ENCODE results near the gene VPS36.
"Not testable (repeated sequence)": the region's sequence is repeated elsewhere in the genome, so short reads cannot be mapped to it uniquely, and the experiment has no call there.

The VPS36 gene

DNA sequence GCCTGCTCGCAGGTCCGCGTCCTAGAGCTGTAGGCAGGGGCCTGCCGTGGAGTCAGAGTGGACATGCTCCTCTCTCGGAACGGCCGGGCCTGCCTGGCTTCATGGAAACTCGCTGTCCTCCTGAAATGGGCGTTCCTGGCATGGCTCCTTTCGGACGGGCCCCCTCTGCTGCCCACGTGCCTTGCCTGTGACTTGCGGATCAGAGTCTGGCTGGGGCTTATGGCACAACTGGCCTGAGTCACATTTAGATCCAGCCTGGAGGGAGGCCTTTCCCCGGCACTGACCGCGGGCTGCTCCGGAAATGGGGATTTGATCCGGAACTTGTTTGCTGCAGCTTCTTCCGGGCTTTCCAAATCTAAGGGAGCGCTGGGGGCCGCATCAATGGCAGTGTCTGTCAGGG lies 72.5 kb downstream of the VPS36 start:
- Histone ChIP-seq H2AFZ (ENCODE audit: low read length) (no peak overlapping the region), H3K36me3 (replicated peaks; ENCODE audit: insufficient read depth, low read length) (no peaks in the 10 kb centered on the region), H3K27ac (ENCODE audit: low read length) (no peak overlapping the region), H3K9me2 (replicated peaks; ENCODE audit: insufficient read depth, low read length) (no peaks in the 10 kb centered on the region), H4K20me1 (ENCODE audit: insufficient read depth, low read length) (no peaks in the 10 kb centered on the region), H3F3A (ENCODE audit: insufficient read depth, low read length) (no peaks in the 10 kb centered on the region), H3K4me2 (ENCODE audit: low read depth, low read length) (no peak overlapping the region), H3K4me1 (ENCODE audit: low read length) (no peaks in the 10 kb centered on the region), H3K9ac (ENCODE audit: low read length) (no peak overlapping the region), H3K4me3 (ENCODE audit: low read length) (no peak overlapping the region), H3K9me3 (replicated peaks; ENCODE audit: insufficient read depth, low read length) (no peaks in the 10 kb centered on the region), H3K79me2 (ENCODE audit: low read length) (no peaks in the 10 kb centered on the region), H3K27me3 (replicated peaks; ENCODE audit: insufficient read depth, low read length) (no peaks in the 10 kb centered on the region)
- TF ChIP-seq EZH2phosphoT487 (IDR thresholded peaks at IDR 0.05; ENCODE audit: low read length) (no peak), EZH2 (optimal IDR thresholded peaks at IDR 0.05; ENCODE audit: low read depth, low read length) (no peak)
- TF ChIP-seq, protein P1, sequence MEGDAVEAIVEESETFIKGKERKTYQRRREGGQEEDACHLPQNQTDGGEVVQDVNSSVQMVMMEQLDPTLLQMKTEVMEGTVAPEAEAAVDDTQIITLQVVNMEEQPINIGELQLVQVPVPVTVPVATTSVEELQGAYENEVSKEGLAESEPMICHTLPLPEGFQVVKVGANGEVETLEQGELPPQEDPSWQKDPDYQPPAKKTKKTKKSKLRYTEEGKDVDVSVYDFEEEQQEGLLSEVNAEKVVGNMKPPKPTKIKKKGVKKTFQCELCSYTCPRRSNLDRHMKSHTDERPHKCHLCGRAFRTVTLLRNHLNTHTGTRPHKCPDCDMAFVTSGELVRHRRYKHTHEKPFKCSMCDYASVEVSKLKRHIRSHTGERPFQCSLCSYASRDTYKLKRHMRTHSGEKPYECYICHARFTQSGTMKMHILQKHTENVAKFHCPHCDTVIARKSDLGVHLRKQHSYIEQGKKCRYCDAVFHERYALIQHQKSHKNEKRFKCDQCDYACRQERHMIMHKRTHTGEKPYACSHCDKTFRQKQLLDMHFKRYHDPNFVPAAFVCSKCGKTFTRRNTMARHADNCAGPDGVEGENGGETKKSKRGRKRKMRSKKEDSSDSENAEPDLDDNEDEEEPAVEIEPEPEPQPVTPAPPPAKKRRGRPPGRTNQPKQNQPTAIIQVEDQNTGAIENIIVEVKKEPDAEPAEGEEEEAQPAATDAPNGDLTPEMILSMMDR (IDR thresholded peaks at IDR 0.05; ENCODE audit: low read length) = no peak
- DNase-seq = no peak

DNA sequence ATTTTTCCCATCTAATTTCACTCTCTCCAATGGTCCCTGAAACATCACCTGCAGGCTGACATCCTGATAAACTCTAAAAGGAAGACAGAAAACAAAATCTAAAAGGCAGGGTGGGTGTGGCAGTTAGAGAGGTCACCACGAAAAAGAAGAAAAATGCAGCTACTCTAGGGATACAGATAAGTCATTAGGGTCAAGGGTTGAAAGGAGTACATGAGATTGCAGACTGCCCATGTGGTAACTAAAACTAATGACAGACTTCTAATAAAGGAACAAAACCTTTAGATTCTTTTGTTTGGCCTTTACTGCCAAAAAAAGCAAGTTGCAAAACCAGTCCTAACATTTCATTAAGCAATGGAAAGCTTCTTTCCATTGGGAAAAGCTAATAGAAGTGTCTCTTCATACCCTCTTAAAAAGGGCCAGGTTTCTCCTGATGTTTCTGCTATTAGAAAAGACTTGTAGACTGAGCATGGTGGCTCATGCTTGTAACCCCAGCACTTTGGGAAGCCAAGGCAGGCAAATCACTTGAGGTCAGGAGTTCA lies 75.5 kb downstream of the VPS36 start:
- Histone ChIP-seq H3K36me3 (replicated peaks; ENCODE audit: insufficient read depth, low read length) (no peaks in the 10 kb centered on the region), H4K20me1 (ENCODE audit: insufficient read depth, low read length) (no peaks in the 10 kb centered on the region), H3K27me3 (replicated peaks; ENCODE audit: insufficient read depth, low read length) (no peaks in the 10 kb centered on the region), H3K4me2 (ENCODE audit: low read depth, low read length) (no peak overlapping the region), H3K9me2 (replicated peaks; ENCODE audit: insufficient read depth, low read length) (no peaks in the 10 kb centered on the region), H3K9me3 (replicated peaks; ENCODE audit: insufficient read depth, low read length) (no peaks in the 10 kb centered on the region), H2AFZ (ENCODE audit: low read length) (no peak overlapping the region), H3K4me1 (ENCODE audit: low read length) (no peaks in the 10 kb centered on the region), H3K9ac (ENCODE audit: low read length) (no peak overlapping the region), H3K4me3 (ENCODE audit: low read length) (no peak overlapping the region), H3K79me2 (ENCODE audit: low read length) (no peaks in the 10 kb centered on the region), H3K27ac (ENCODE audit: low read length) (no peak overlapping the region), H3F3A (ENCODE audit: insufficient read depth, low read length) (no peaks in the 10 kb centered on the region)
- DNase-seq = no peak
- TF ChIP-seq, protein P1 (IDR thresholded peaks at IDR 0.05; ENCODE audit: low read length) = no peak
- TF ChIP-seq EZH2phosphoT487 (IDR thresholded peaks at IDR 0.05; ENCODE audit: low read length) (no peak), EZH2 (optimal IDR thresholded peaks at IDR 0.05; ENCODE audit: low read depth, low read length) (no peak)

DNA sequence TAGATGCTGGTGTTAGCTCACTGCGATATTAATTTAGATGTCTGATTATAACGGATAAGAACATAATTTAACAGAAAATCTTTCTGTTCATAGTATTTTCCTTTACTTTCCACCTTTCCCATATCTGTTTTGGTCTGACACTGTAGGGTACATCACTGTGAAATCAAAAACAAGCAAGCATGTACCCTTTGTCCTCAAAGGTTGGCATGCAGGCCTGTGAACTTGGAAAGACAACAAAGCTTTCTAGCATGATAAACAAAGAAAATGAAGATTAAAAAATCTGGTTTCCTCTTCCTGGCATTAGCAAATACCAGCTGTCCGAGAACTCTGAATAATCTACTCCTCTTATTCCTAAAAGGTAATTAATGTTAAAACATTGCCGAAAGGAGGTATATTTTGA lies 76.0 kb downstream of the VPS36 start:
- H2AFZ ChIP-seq (ENCODE audit: low read length) = no peak overlapping the region
- H3K4me2 ChIP-seq (ENCODE audit: low read depth, low read length) = no peak overlapping the region
- TF ChIP-seq EZH2 (optimal IDR thresholded peaks at IDR 0.05; ENCODE audit: low read depth, low read length) (no peak), EZH2phosphoT487 (IDR thresholded peaks at IDR 0.05; ENCODE audit: low read length) (no peak)
- TF ChIP-seq, protein P1 (IDR thresholded peaks at IDR 0.05; ENCODE audit: low read length) = no peak
- no peak overlapping the region for H3K27ac ChIP-seq (ENCODE audit: low read length)
- H3K9ac ChIP-seq (ENCODE audit: low read length) = no peak overlapping the region
- H3K9me3 ChIP-seq (replicated peaks; ENCODE audit: insufficient read depth, low read length) = no peaks in the 10 kb centered on the region
- H4K20me1 ChIP-seq (ENCODE audit: insufficient read depth, low read length) = no peaks in the 10 kb centered on the region
- no peak overlapping the region for H3K4me3 ChIP-seq (ENCODE audit: low read length)
- DNase-seq = no peak
- no peaks in the 10 kb centered on the region for H3K79me2 ChIP-seq (ENCODE audit: low read length)
- H3F3A ChIP-seq (ENCODE audit: insufficient read depth, low read length) = no peaks in the 10 kb centered on the region
- no peaks in the 10 kb centered on the region for H3K27me3 ChIP-seq (replicated peaks; ENCODE audit: insufficient read depth, low read length)
- no peaks in the 10 kb centered on the region for H3K36me3 ChIP-seq (replicated peaks; ENCODE audit: insufficient read depth, low read length)
- no peaks in the 10 kb centered on the region for H3K4me1 ChIP-seq (ENCODE audit: low read length)
- H3K9me2 ChIP-seq (replicated peaks; ENCODE audit: insufficient read depth, low read length) = no peaks in the 10 kb centered on the region

DNA sequence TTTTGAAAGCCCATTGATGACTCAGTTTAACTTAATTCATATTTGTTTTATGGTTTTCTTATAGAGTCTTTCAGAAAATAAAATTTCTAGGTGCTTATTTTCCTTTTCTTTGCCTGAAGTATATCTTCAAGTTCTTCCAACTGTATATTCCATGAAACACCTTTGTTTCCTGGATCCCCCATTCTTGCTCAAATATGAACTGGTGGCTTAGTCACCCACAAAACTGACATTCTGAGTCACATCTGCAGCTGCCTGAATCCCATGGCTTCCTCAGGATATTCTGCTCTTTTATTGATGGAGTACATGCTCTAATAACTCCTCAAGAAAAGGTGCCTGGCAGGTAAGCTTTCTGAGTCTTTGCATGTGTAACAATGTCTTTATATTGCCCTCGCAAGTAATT lies 77.2 kb downstream of the VPS36 start:
- not testable (repeated sequence) for H3K9me2 ChIP-seq (replicated peaks; ENCODE audit: insufficient read depth, low read length); DNase-seq; H3K79me2 ChIP-seq (ENCODE audit: low read length); H3K4me3 ChIP-seq (ENCODE audit: low read length); H2AFZ ChIP-seq (ENCODE audit: low read length); H3K9me3 ChIP-seq (replicated peaks; ENCODE audit: insufficient read depth, low read length); H3K36me3 ChIP-seq (replicated peaks; ENCODE audit: insufficient read depth, low read length); H3K9ac ChIP-seq (ENCODE audit: low read length); H3K27ac ChIP-seq (ENCODE audit: low read length); H3K4me1 ChIP-seq (ENCODE audit: low read length); H3F3A ChIP-seq (ENCODE audit: insufficient read depth, low read length); H3K4me2 ChIP-seq (ENCODE audit: low read depth, low read length); H3K27me3 ChIP-seq (replicated peaks; ENCODE audit: insufficient read depth, low read length); H4K20me1 ChIP-seq (ENCODE audit: insufficient read depth, low read length)

All from MM.1S (cell line).